GM21717 (cell line): Measurements from ENCODE around the gene FES.
A peak's percentile ranks its signal among the peaks of the same experiment; 100 is the strongest.
"Not testable (repeated sequence)": the region's sequence is repeated elsewhere in the genome, so short reads cannot be mapped to it uniquely, and the experiment has no call there.

Experiments
- ATAC-seq: cut with Tn5 transposase; IDR thresholded peaks from one replicate; pipeline ENCODE4 v1.9.1; 2021; ENCODE audit warnings: mild to moderate bottlenecking, moderate library complexity; ENCODE audit not compliant: unreplicated experiment

The FES gene

GRCh38 chr15:90883976-90884718 is at the start of gene FES:
Gene FES (plus strand): TSS chr15:90884504. CDS start chr15:90885046, 542 bp downstream.
- ATAC-seq = no peak

- ATAC-seq = no peak
Measured at GRCh38 chr15:90834626-90835025, 49.7 kb upstream of the FES start.

GRCh38 chr15:90836296-90836871 is 47.9 kb upstream of the FES start:
- no peak for ATAC-seq

GRCh38 chr15:90837094-90837493 is 47.2 kb upstream of the FES start:
- ATAC-seq = no peak

GRCh38 chr15:90838139-90838538 is 46.2 kb upstream of the FES start:
- ATAC-seq = no peak

- no peak for ATAC-seq
Measured at GRCh38 chr15:90838544-90838943, 45.8 kb upstream of the FES start.

GRCh38 chr15:90839187-90840071 is 44.9 kb upstream of the FES start:
- ATAC-seq = peak; percentile 89

- ATAC-seq = no peak
Measured at GRCh38 chr15:90840157-90840855, 44.0 kb upstream of the FES start.

- no peak for ATAC-seq
Measured at GRCh38 chr15:90840954-90841353, 43.4 kb upstream of the FES start.

- no peak for ATAC-seq
Measured at GRCh38 chr15:90844696-90845095, 39.6 kb upstream of the FES start.

GRCh38 chr15:90845201-90845949 is 38.9 kb upstream of the FES start:
- ATAC-seq = peak; percentile 82

- not testable (repeated sequence) for ATAC-seq
Measured at GRCh38 chr15:90849424-90849823, 34.9 kb upstream of the FES start.

- no peak for ATAC-seq
Measured at GRCh38 chr15:90851114-90851513, 33.2 kb upstream of the FES start.

- no peak for ATAC-seq
Measured at GRCh38 chr15:90851940-90852339, 32.4 kb upstream of the FES start.

- no peak for ATAC-seq
Measured at GRCh38 chr15:90855139-90855538, 29.2 kb upstream of the FES start.

- ATAC-seq = no peak
Measured at GRCh38 chr15:90857337-90857736, 27.0 kb upstream of the FES start.

- ATAC-seq = no peak
Measured at GRCh38 chr15:90857883-90858443, 26.3 kb upstream of the FES start.

GRCh38 chr15:90859234-90860131 is 24.8 kb upstream of the FES start:
- no peak for ATAC-seq

GRCh38 chr15:90860450-90860849 is 23.9 kb upstream of the FES start:
- ATAC-seq = no peak
